Pancreas (tissue), 10 donors: ENCODE results near the gene LAMA2. TPM values are rescaled to one million over a fixed set of nuclear protein-coding genes. Genes with fewer than 3 reads are reported as not detected.

Source experiments
- ATAC-seq, 4 donors: fragments of 200-7000 bp; cut with Tn5 transposase; one replicate each; pipeline versions ENCODE4 v1.8.0 to v1.9.1; 2020; ENCODE audit warnings: mild to moderate bottlenecking in 4 of 4, moderate library complexity in 4 of 4
- DNase-seq, 6 donors: peaks; one replicate each; pipeline ENCODE4 v3.0.0-alpha.2; 2020
- FAIRE-seq: peaks from 2 replicates; lab custom pipeline; 2012; peaks lifted over from hg19 to GRCh38; lab: Jason Lieb, UNC
- H3K27ac ChIP-seq, 4 donors: fragments of 200-600 bp; sonication (generic); 1 replicate in 3 of 4; 2 replicates in 1 of 4; pipeline versions ENCODE4 v1.5.0 to v1.8.0; 2020
- H3K27me3 ChIP-seq, 4 donors: fragments of 200-600 bp; one replicate each; pipeline ENCODE4 v1.8.0; 2021
- H3K36me3 ChIP-seq, 3 donors: fragments of 200-600 bp; sonication (generic) in 1 of 3; one replicate each; pipeline versions ENCODE4 v1.5.0 to v1.8.0; 2020 to 2021
- H3K4me1 ChIP-seq, 3 donors: fragments of 200-600 bp; one replicate each; pipeline ENCODE4 v1.8.0; 2021
- H3K4me3 ChIP-seq, 4 donors: fragments of 200-600 bp; sonication (generic) in 2 of 4; one replicate each; pipeline versions ENCODE4 v1.5.0 to v1.8.0; 2020 to 2021
- H3K9me3 ChIP-seq, 4 donors: fragments of 200-600 bp; one replicate each; pipeline ENCODE4 v1.8.0; 2021
- CTCF ChIP-seq, 4 donors: fragments of 200-600 bp; sonication (generic) in 3 of 4; IDR thresholded peaks; one replicate each; pipeline versions ENCODE4 v1.5.0 to v1.8.0; 2021; ENCODE audit warnings: antibody characterized with exemption in 4 of 4
- WGBS, 2 donors: extraction: QIAGEN DNeasy Blood & Tissue Kit; methylation state at CpG; one replicate each; pipeline ENCODE4 v1.1.7; 2013; 5-methylcytosine and 5-hydroxymethylcytosine counted together
- intact Hi-C, 3 donors: fragments of 100-400 bp; cut with DNase I; formaldehyde crosslinking; loops; one replicate each; pipeline versions ENCODE4 v1.11.1 to v1.14.2; 2022
- polyA plus RNA-seq, 2 donors: library from polyadenylated mRNA; stranded (reverse); fragments of 200-250 nt; gene quantifications; one replicate each; pipeline ENCODE4 v1.2.3, GENCODE V29; 2013
- total RNA-seq, 6 donors: library from RNA; stranded (reverse); fragmentation: NEBNext Ultra II Directional in 4 of 6; extraction: Animal tissue kit (Norgen Biotek cat#: 25700) in 4 of 6; gene quantifications; one replicate each; pipeline versions ENCODE4 v1.2.1 to v1.2.4, GENCODE V29; 2021 to 2023
- donor health status: healthy with polysubstance abuse.
- donor health status: DM: no; HTN: no; CAD: no; lungs with moderate emphysema.
- donor health status: DM: no; HTN: no; CAD: no.
- donor health status: control.
- donor health status: control.
- donor health status: Bipolar disorder and iron deficiency.
- donor health status: DM: yes; HTN: yes; CAD: no.
- donor health status: DM: no; HTN: no; CAD: no.
- donor health status: DM: no; HTN: no; CAD: no.
- donor health status: DM: yes; HTN: yes; CAD: no.

LAMA2 gene
- total and polyA plus RNA-seq, 8 donors: 1.2 to 26.2 (median 6.2) TPM

- Histone ChIP-seq H3K27ac (no peak overlapping the region), H3K36me3 (no peaks in the 10 kb centered on the region), H3K4me1 (no peaks in the 10 kb centered on the region), H3K9me3 (no peaks in the 10 kb centered on the region), H3K27me3 (no peaks in the 10 kb centered on the region), H3K4me3 (no peak overlapping the region)
- intact Hi-C loops: no loop called here
- TF ChIP-seq CTCF (IDR thresholded peaks at IDR 0.05): no peak
- DNase-seq (no peak), ATAC-seq (no peak), FAIRE-seq (no peak)
- WGBS, 2 donors: 19 to 23% methylated on average over 2 of the region's 2 CpGs
Observed at GRCh38 chr6:129356129-129356528, 473.2 kb downstream of the LAMA2 start.

- Histone ChIP-seq H3K4me1 (no peaks in the 10 kb centered on the region), H3K36me3 (no peaks in the 10 kb centered on the region), H3K9me3 (no peaks in the 10 kb centered on the region), H3K4me3 (no peak overlapping the region), H3K27me3 (no peaks in the 10 kb centered on the region), H3K27ac (no peak overlapping the region)
- FAIRE-seq (peak; percentile 90), ATAC-seq (peak in 2 of 4 donors; percentile 11 to 30), DNase-seq (no peak)
- TF ChIP-seq CTCF (IDR thresholded peaks at IDR 0.05): no peak
- intact Hi-C loops: no loop called here
- 72 to 83% methylated on average over 2 of the region's 2 CpGs for WGBS, 2 donors
Observed at GRCh38 chr6:129359811-129360681, 477.1 kb downstream of the LAMA2 start.

DNA sequence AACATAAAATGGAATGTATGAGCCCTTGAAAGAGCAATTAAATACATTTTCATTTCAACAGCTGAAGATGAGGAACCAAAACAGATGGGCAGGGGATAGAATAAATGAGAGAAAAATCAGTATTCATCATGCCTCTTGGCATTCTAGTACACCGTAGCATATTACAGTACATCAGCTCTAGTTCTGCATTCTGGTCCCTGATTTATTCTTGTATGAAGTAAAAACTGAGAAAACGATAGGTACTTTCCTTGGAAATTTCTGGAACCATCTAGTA lies 477.7 kb downstream of the LAMA2 start:
- intact Hi-C loops: no loop called here
- 62 to 65% methylated on average over 2 of the region's 2 CpGs for WGBS, 2 donors
- no peak for FAIRE-seq

GRCh38 chr6:129364037-129364436 lies 481.1 kb downstream of the LAMA2 start:
- 71% methylated on average over 3 of the region's 3 CpGs for WGBS, 2 donors
- TF ChIP-seq CTCF (IDR thresholded peaks at IDR 0.05): no peak

More for the DNA sequence above, 477.7 kb downstream of the LAMA2 start:
- Histone ChIP-seq H3K27me3 (no peaks in the 10 kb centered on the region), H3K27ac (no peak overlapping the region), H3K4me3 (no peak overlapping the region), H3K4me1 (no peaks in the 10 kb centered on the region), H3K36me3 (no peaks in the 10 kb centered on the region), H3K9me3 (no peaks in the 10 kb centered on the region)
- no peak for TF ChIP-seq CTCF (IDR thresholded peaks at IDR 0.05)
- DNase-seq (no peak), ATAC-seq (no peak)

GRCh38 chr6:129364767-129365166 lies 481.8 kb downstream of the LAMA2 start:
- WGBS, 2 donors: 54 to 81% methylated on average over 3 of the region's 3 CpGs

More at GRCh38 chr6:129364037-129364436, 481.1 kb downstream of the LAMA2 start:
- intact Hi-C loops: no loop called here
- H3K36me3 ChIP-seq: no peaks in the 10 kb centered on the region
- H3K27ac ChIP-seq: no peak overlapping the region
- peak in 2 of 4 donors; percentile 69 to 76 for ATAC-seq
- H3K27me3 ChIP-seq: no peaks in the 10 kb centered on the region
- no peaks in the 10 kb centered on the region for H3K4me1 ChIP-seq
- no peaks in the 10 kb centered on the region for H3K9me3 ChIP-seq
- H3K4me3 ChIP-seq: no peak overlapping the region
- DNase-seq: no peak
- FAIRE-seq: no peak

More at GRCh38 chr6:129364767-129365166, 481.8 kb downstream of the LAMA2 start:
- no peak for TF ChIP-seq CTCF (IDR thresholded peaks at IDR 0.05)
- no peak for ATAC-seq
- intact Hi-C loops: no loop called here
- Histone ChIP-seq H3K27me3 (no peaks in the 10 kb centered on the region), H3K36me3 (no peaks in the 10 kb centered on the region), H3K9me3 (no peaks in the 10 kb centered on the region), H3K4me3 (no peak overlapping the region), H3K27ac (no peak overlapping the region), H3K4me1 (no peaks in the 10 kb centered on the region)
- DNase-seq: no peak
- no peak for FAIRE-seq
